ENCODE measurements around the gene COPG1. TPM values are rescaled to one million over a fixed set of nuclear protein-coding genes. Genes with fewer than 3 reads are reported as not detected.

The COPG1 gene
- total and polyA plus RNA-seq, 2 of the 13 experiments (the other 11 are each of a cell fraction or from before 2014, with no cell fraction given) = 98.6 to 166 TPM

- TF ChIP-seq SIX4 (CRISPR knock-in tag; IDR thresholded peaks at IDR 0.05) = no peak
- TF ChIP-seq TP53 (CRISPR knock-in tag; conservative IDR thresholded peaks at IDR 0.05) = no peak
- TF ChIP-seq YEATS2 (CRISPR knock-in tag; IDR thresholded peaks at IDR 0.05; ENCODE audit: borderline replicate concordance) = no peak
- TF ChIP-seq ZMAT5 (CRISPR knock-in tag; IDR thresholded peaks at IDR 0.05; ENCODE audit: borderline replicate concordance, low read depth) = no peak
- TF ChIP-seq ZNF484 (CRISPR knock-in tag; IDR thresholded peaks at IDR 0.05; ENCODE audit: borderline replicate concordance, low read depth) = no peak
- no peak for TF ChIP-seq FOXO4 (CRISPR knock-in tag; conservative IDR thresholded peaks at IDR 0.05)
- no peak for TF ChIP-seq ZSCAN20 (CRISPR knock-in tag; IDR thresholded peaks at IDR 0.05; ENCODE audit: borderline replicate concordance)
- no peak for TF ChIP-seq CC2D1A (CRISPR knock-in tag; IDR thresholded peaks at IDR 0.05)
- no peak for TF ChIP-seq ETS1 (CRISPR knock-in tag; IDR thresholded peaks at IDR 0.05)
- TF ChIP-seq ZNF589 (CRISPR knock-in tag; conservative IDR thresholded peaks at IDR 0.05) = no peak
- peak; percentile 79 for TF ChIP-seq ZNF687 (CRISPR knock-in tag; IDR thresholded peaks at IDR 0.05)
- TF ChIP-seq RAD21 (CRISPR knock-in tag; IDR thresholded peaks at IDR 0.05) = peak; percentile 46; the same call in 1 of the 2 replicates
- TF ChIP-seq PRPF4 (IDR thresholded peaks at IDR 0.05; ENCODE audit: low read depth, low read length, poor library complexity, severe bottlenecking) = no peak
- TF ChIP-seq ZHX2 (IDR thresholded peaks at IDR 0.05; ENCODE audit: low read depth) = no peak
- no peak for TF ChIP-seq ZHX2 (CRISPR knock-in tag; IDR thresholded peaks at IDR 0.05; ENCODE audit: borderline replicate concordance)
These were observed 65.2 kb downstream of the COPG1 start (continued) for GRCh38 chr3:129314386-129315222.
